H9 (cell line): Measurements from ENCODE around the gene MCU. TPM values are rescaled to one million over a fixed set of nuclear protein-coding genes. Genes with fewer than 3 reads are reported as not detected.

Experiments used
- DNase-seq: peaks from one replicate; pipeline ENCODE4 v3.0.0-alpha.2; 2017
- H2AFZ ChIP-seq: one replicate; pipeline ENCODE4 v1.6.1; 2013; ENCODE audit warnings: mild to moderate bottlenecking, low read length, control low read depth, moderate library complexity
- H2AK5ac ChIP-seq: 2 replicates; pipeline ENCODE4 v1.6.1; 2013; ENCODE audit warnings: low read length, control low read depth, mixed read lengths; ENCODE audit not compliant: insufficient read length
- H2BK120ac ChIP-seq: one replicate; pipeline ENCODE4 v1.6.1; 2013; ENCODE audit warnings: low read depth, mild to moderate bottlenecking, low read length, control low read depth, inconsistent platforms; ENCODE audit not compliant: poor library complexity, severe bottlenecking
- H2BK12ac ChIP-seq: 2 replicates; pipeline ENCODE4 v1.6.1; 2013; ENCODE audit warnings: low read length, control low read depth, mixed read lengths, low read depth; ENCODE audit not compliant: insufficient read length
- H2BK15ac ChIP-seq: 2 replicates; pipeline ENCODE4 v1.6.1; 2013; ENCODE audit warnings: low read depth, low read length, control low read depth
- H2BK20ac ChIP-seq: one replicate; pipeline ENCODE4 v1.6.1; 2013; ENCODE audit warnings: low read depth, mild to moderate bottlenecking, low read length, control low read depth, inconsistent platforms; ENCODE audit not compliant: poor library complexity, severe bottlenecking
- H2BK5ac ChIP-seq: 2 replicates; pipeline ENCODE4 v1.6.1; 2013; ENCODE audit warnings: low read length, control low read depth, mixed read lengths; ENCODE audit not compliant: insufficient read length
- H3K14ac ChIP-seq: 2 replicates; pipeline ENCODE4 v1.6.1; 2013; ENCODE audit warnings: low read length, control low read depth; ENCODE audit not compliant: insufficient read depth
- H3K18ac ChIP-seq: 2 replicates; pipeline ENCODE4 v1.6.1; 2013; ENCODE audit warnings: low read depth, mild to moderate bottlenecking, mixed read lengths, low read length, control low read depth; ENCODE audit not compliant: insufficient read length
- H3K23ac ChIP-seq: 2 replicates; pipeline ENCODE4 v1.6.1; 2013; ENCODE audit warnings: low read length, control low read depth, mixed read lengths, low read depth; ENCODE audit not compliant: insufficient read length
- H3K23me2 ChIP-seq: 2 replicates; pipeline ENCODE4 v1.6.1; 2013; ENCODE audit warnings: low read depth, mild to moderate bottlenecking, mixed read lengths, low read length, control low read depth; ENCODE audit not compliant: insufficient read length, poor library complexity, severe bottlenecking
- H3K27ac ChIP-seq: 2 replicates; pipeline ENCODE4 v1.5.1; 2013; ENCODE audit warnings: low read length, control low read depth, mixed read lengths, low read depth; ENCODE audit not compliant: insufficient read length
- H3K27me3 ChIP-seq: 2 replicates; pipeline ENCODE4 v1.6.1; 2013; ENCODE audit warnings: low read length, control low read depth, inconsistent platforms; ENCODE audit not compliant: insufficient read depth
- H3K4ac ChIP-seq: 2 replicates; pipeline ENCODE4 v1.6.1; 2013; ENCODE audit warnings: low read depth, mild to moderate bottlenecking, control low read depth, inconsistent platforms, low read length, moderate library complexity
- H3K4me1 ChIP-seq: 2 replicates; pipeline ENCODE4 v1.6.1; 2013; ENCODE audit warnings: low read length, control low read depth, inconsistent platforms; ENCODE audit not compliant: insufficient read depth
- H3K4me2 ChIP-seq: 2 replicates; pipeline ENCODE4 v1.6.1; 2013; ENCODE audit warnings: low read length, control low read depth, mixed read lengths; ENCODE audit not compliant: insufficient read length, insufficient read depth
- H3K56ac ChIP-seq: 2 replicates; pipeline ENCODE4 v1.6.1; 2013; ENCODE audit warnings: low read depth, mild to moderate bottlenecking, mixed read lengths, low read length, control low read depth; ENCODE audit not compliant: insufficient read length
- H3K79me1 ChIP-seq: 2 replicates; pipeline ENCODE4 v1.6.1; 2013; ENCODE audit warnings: low read depth, mild to moderate bottlenecking, moderate library complexity, low read length, control low read depth, inconsistent platforms; ENCODE audit not compliant: insufficient read depth, poor library complexity, severe bottlenecking
- H3K79me2 ChIP-seq: 2 replicates; pipeline ENCODE4 v1.6.1; 2013; ENCODE audit warnings: low read length, control low read depth, inconsistent platforms; ENCODE audit not compliant: insufficient read depth
- H3K9ac ChIP-seq: 2 replicates; pipeline ENCODE4 v1.6.1; 2013; ENCODE audit warnings: low read length, control low read depth, mixed read lengths; ENCODE audit not compliant: insufficient read length; ENCODE audit errors: extremely low read depth
- H3K9me3 ChIP-seq: one replicate; pipeline ENCODE4 v1.6.1; 2013; ENCODE audit warnings: low read depth, low read length, inconsistent platforms; ENCODE audit not compliant: control insufficient read depth
- H3T11ph ChIP-seq: one replicate; pipeline ENCODE4 v1.6.1; 2013; ENCODE audit warnings: mild to moderate bottlenecking, low read length, control low read depth, inconsistent platforms
- H4K20me1 ChIP-seq: one replicate; pipeline ENCODE4 v1.6.1; 2013; ENCODE audit not compliant: control insufficient read depth, insufficient read length, insufficient read depth
- H4K5ac ChIP-seq: 2 replicates; pipeline ENCODE4 v1.6.1; 2013; ENCODE audit warnings: low read depth, mild to moderate bottlenecking, mixed read lengths, low read length, control low read depth; ENCODE audit not compliant: insufficient read length
- H4K8ac ChIP-seq: replicated peaks from 2 replicates; pipeline ENCODE4 v1.6.1; 2013; ENCODE audit warnings: low read length, control low read depth, mixed read lengths, low read depth; ENCODE audit not compliant: insufficient read length
- H4K91ac ChIP-seq: 2 replicates; pipeline ENCODE4 v1.6.1; 2013; ENCODE audit warnings: low read depth, mild to moderate bottlenecking, moderate library complexity, mixed read lengths, low read length, control low read depth; ENCODE audit not compliant: insufficient read length
- H3K27ac Mint-ChIP-seq, 3 experiments: 2 replicates in 2 of 3; 3 replicates in 1 of 3; pipeline ENCODE4 v1.8.0; 2020 to 2021; ENCODE audit warnings: mixed read lengths in 3 of 3, mild to moderate bottlenecking in 1 of 3, moderate library complexity in 1 of 3
- H3K27me3 Mint-ChIP-seq: 2 replicates; pipeline ENCODE4 v1.8.0; 2021; ENCODE audit warnings: low read depth, mild to moderate bottlenecking, moderate library complexity, mixed read lengths
- H3K36me3 Mint-ChIP-seq, 3 experiments: 2 replicates in 2 of 3; 3 replicates in 1 of 3; pipeline ENCODE4 v1.8.0; 2020 to 2021; ENCODE audit warnings: low read depth in 3 of 3, mixed read lengths in 3 of 3; ENCODE audit not compliant: insufficient read depth in 1 of 3
- H3K4me1 Mint-ChIP-seq, 2 experiments: 2 replicates each; pipeline ENCODE4 v1.8.0; 2020; ENCODE audit warnings: mixed read lengths in 2 of 2
- H3K4me3 Mint-ChIP-seq, 2 experiments: 2 replicates in 1 of 2; 3 replicates in 1 of 2; pipeline ENCODE4 v1.8.0; 2020 to 2021; ENCODE audit warnings: mild to moderate bottlenecking in 2 of 2, mixed read lengths in 2 of 2, moderate library complexity in 1 of 2
- H3K9me3 Mint-ChIP-seq, 2 experiments: 2 replicates in 1 of 2; 3 replicates in 1 of 2; pipeline ENCODE4 v1.8.0; 2020; ENCODE audit warnings: mild to moderate bottlenecking in 2 of 2, mixed read lengths in 2 of 2, moderate library complexity in 1 of 2
- CTCF ChIP-seq: fragments of 200-600 bp; sonication (generic); conservative IDR thresholded peaks from 3 replicates; pipeline ENCODE4 v1.8.0; 2021; ENCODE audit warnings: antibody characterized with exemption, mild to moderate bottlenecking
- WGBS: extraction: QIAGEN DNeasy Blood & Tissue Kit; methylation state at CpG from one replicate; pipeline ENCODE4 v1.1.7; 2013; ENCODE audit warnings: missing lambda C conversion rate, low lambda C conversion rate, mixed read lengths; ENCODE audit not compliant: insufficient read length; ENCODE audit errors: extremely low coverage; 5-methylcytosine and 5-hydroxymethylcytosine counted together
- total RNA-seq: library from RNA; stranded (reverse); gene quantifications from 2 replicates; pipeline ENCODE4 v1.2.1, GENCODE V29; 2021

The MCU gene
- total RNA-seq, 1 experiment from 2014 or later, result 36.6 TPM

GRCh38 chr10:72850861-72851260 is 158.9 kb downstream of the MCU start:
- H4K91ac ChIP-seq, result no peak overlapping the region
- H3T11ph ChIP-seq, result no peak overlapping the region
- H3K56ac ChIP-seq, result no peak overlapping the region
- H2BK20ac ChIP-seq, result no peak overlapping the region
- H2AFZ ChIP-seq, result no peak overlapping the region
- H3K79me1 ChIP-seq, result no peaks in the 10 kb centered on the region
- H4K5ac ChIP-seq, result no peak overlapping the region
- H3K4me1 Mint-ChIP-seq, result 0 out of 4 replicates have a peak, but pooled peaks cover 0 to 2% of the 10 kb centered on the region in 2 experiments
- no peak overlapping the region for H4K8ac ChIP-seq
- no peak overlapping the region for H3K27ac Mint-ChIP-seq
- no peaks in the 10 kb centered on the region for H3K27me3 ChIP-seq
- no peak overlapping the region for H2AK5ac ChIP-seq
- H3K9me3 ChIP-seq, result no peaks in the 10 kb centered on the region
- no peak overlapping the region for H3K4ac ChIP-seq
- TF ChIP-seq CTCF, result no peak
- H3K4me3 Mint-ChIP-seq, result no peak overlapping the region
- no peak overlapping the region for H2BK12ac ChIP-seq
- DNase-seq, result no peak
- no CpG with 5 or more reads among the region's 2 CpGs for WGBS
- peaks cover 16 to 26% (median 19%) of the 10 kb centered on the region in 3 experiments for H3K36me3 Mint-ChIP-seq
- H3K4me1 ChIP-seq, result no peaks in the 10 kb centered on the region
- no peak overlapping the region for H3K9ac ChIP-seq
- no peak overlapping the region for H2BK120ac ChIP-seq
- H3K27me3 Mint-ChIP-seq, result no peaks in the 10 kb centered on the region
- no peak overlapping the region for H3K4me2 ChIP-seq
- H4K20me1 ChIP-seq, result no peaks in the 10 kb centered on the region
- H3K23me2 ChIP-seq, result no peaks in the 10 kb centered on the region
- H3K18ac ChIP-seq, result no peak overlapping the region
- H3K79me2 ChIP-seq, result no peaks in the 10 kb centered on the region; the same call in 1 of the 2 replicates
- no peak overlapping the region for H3K27ac ChIP-seq
- peaks cover 13 to 17% of the 10 kb centered on the region in 2 experiments for H3K9me3 Mint-ChIP-seq
- no peak overlapping the region for H2BK5ac ChIP-seq
- no peak overlapping the region for H3K23ac ChIP-seq
- H2BK15ac ChIP-seq, result no peak overlapping the region
- no peak overlapping the region for H3K14ac ChIP-seq
